ENCODE results near the gene TMCO4. TPM values are rescaled to one million over a fixed set of nuclear protein-coding genes. Genes with fewer than 3 reads are reported as not detected.

TMCO4 gene
- total RNA-seq, 1 experiment from 2014 or later: 4.3 TPM

GRCh38 chr1:19749685-19750084 is 50.0 kb downstream of the TMCO4 start:
- ChIA-PET CTCF (interaction anchor here (0.6 kb wide), 1 partner anchor 90 kb away, joined by 8 read pairs; no protein-coding TSS in a partner anchor), POLR2A (ENCODE audit: low non-redundant PET) (no interaction called here)
- no peak for DNase-seq (ENCODE audit: low spot score)
- Histone ChIP-seq H3K4me3 (ENCODE audit: low read depth, low read length, poor library complexity, severe bottlenecking) (no peak overlapping the region), H3K4me1 (ENCODE audit: insufficient read depth, low read length, poor library complexity, severe bottlenecking) (no peaks in the 10 kb centered on the region), H3K27me3 (replicated peaks; ENCODE audit: insufficient read depth, low read depth, low read length, poor library complexity) (no peaks in the 10 kb centered on the region), H3K27ac (ENCODE audit: low read depth, low read length, poor library complexity, severe bottlenecking) (no peak overlapping the region), H3K9me3 (ENCODE audit: low read depth, low read length, poor library complexity, severe bottlenecking) (no peaks in the 10 kb centered on the region), H3K36me3 (ENCODE audit: insufficient read depth, low read length, poor library complexity, severe bottlenecking) (no peaks in the 10 kb centered on the region)
- no TSS peak for BruUV-seq (replicated peaks)
- TF ChIP-seq EZH2 (IDR thresholded peaks at IDR 0.05; ENCODE audit: borderline replicate concordance, low read depth, low read length, poor library complexity, severe bottlenecking) (no peak), CTCF (conservative IDR thresholded peaks at IDR 0.05; ENCODE audit: low read depth, low read length) (no peak)
- intact Hi-C loops (cut with micrococcal nuclease; ENCODE audit: unreplicated experiment): no loop called here

GRCh38 chr1:19747761-19748160 is 52.0 kb downstream of the TMCO4 start:
- intact Hi-C loops (cut with micrococcal nuclease; ENCODE audit: unreplicated experiment): no loop called here
- Histone ChIP-seq H3K36me3 (ENCODE audit: insufficient read depth, low read length, poor library complexity, severe bottlenecking) (no peaks in the 10 kb centered on the region), H3K27ac (ENCODE audit: low read depth, low read length, poor library complexity, severe bottlenecking) (no peak overlapping the region), H3K9me3 (ENCODE audit: low read depth, low read length, poor library complexity, severe bottlenecking) (no peaks in the 10 kb centered on the region), H3K4me3 (ENCODE audit: low read depth, low read length, poor library complexity, severe bottlenecking) (no peak overlapping the region), H3K27me3 (replicated peaks; ENCODE audit: insufficient read depth, low read depth, low read length, poor library complexity) (no peaks in the 10 kb centered on the region), H3K4me1 (ENCODE audit: insufficient read depth, low read length, poor library complexity, severe bottlenecking) (no peaks in the 10 kb centered on the region)
- TF ChIP-seq EZH2 (IDR thresholded peaks at IDR 0.05; ENCODE audit: borderline replicate concordance, low read depth, low read length, poor library complexity, severe bottlenecking) (no peak), CTCF (conservative IDR thresholded peaks at IDR 0.05; ENCODE audit: low read depth, low read length) (no peak)
- DNase-seq (ENCODE audit: low spot score): no peak
- POLR2A ChIA-PET (ENCODE audit: low non-redundant PET): no interaction called here
- CTCF ChIA-PET: no interaction called here
- no TSS peak for BruUV-seq (replicated peaks)

GRCh38 chr1:19744886-19745285 is 54.8 kb downstream of the TMCO4 start:
- H3K4me3 ChIP-seq (ENCODE audit: low read depth, low read length, poor library complexity, severe bottlenecking): no peak overlapping the region
- H3K4me1 ChIP-seq (ENCODE audit: insufficient read depth, low read length, poor library complexity, severe bottlenecking): no peaks in the 10 kb centered on the region
- H3K27ac ChIP-seq (ENCODE audit: low read depth, low read length, poor library complexity, severe bottlenecking): no peak overlapping the region
- BruUV-seq (replicated peaks): no TSS peak
- intact Hi-C loops (cut with micrococcal nuclease; ENCODE audit: unreplicated experiment): no loop called here
- ChIA-PET CTCF (no interaction called here), POLR2A (ENCODE audit: low non-redundant PET) (no interaction called here)
- no peaks in the 10 kb centered on the region for H3K9me3 ChIP-seq (ENCODE audit: low read depth, low read length, poor library complexity, severe bottlenecking)
- H3K36me3 ChIP-seq (ENCODE audit: insufficient read depth, low read length, poor library complexity, severe bottlenecking): no peaks in the 10 kb centered on the region
- no peaks in the 10 kb centered on the region for H3K27me3 ChIP-seq (replicated peaks; ENCODE audit: insufficient read depth, low read depth, low read length, poor library complexity)
- no peak for DNase-seq (ENCODE audit: low spot score)
- TF ChIP-seq EZH2 (IDR thresholded peaks at IDR 0.05; ENCODE audit: borderline replicate concordance, low read depth, low read length, poor library complexity, severe bottlenecking): no peak
- no peak for TF ChIP-seq CTCF (conservative IDR thresholded peaks at IDR 0.05; ENCODE audit: low read depth, low read length)

Measured in A673 (cell line).